Activated B cell treated with CpG ODN at 0.5 μM for 24 hours (primary cell): ENCODE results near the gene LHFPL6. TPM values are rescaled to one million over a fixed set of nuclear protein-coding genes. Genes with fewer than 3 reads are reported as not detected.

Experiments used
- ATAC-seq: fragments of 200-7000 bp; cut with Tn5 transposase; one replicate; pipeline ENCODE4 v1.10.0; 2021; ENCODE audit warnings: low read depth, mild to moderate bottlenecking, moderate library complexity
- CTCF ChIA-PET: fragments of 350-600 bp; sonication (Branson Sonifier 250); formaldehyde crosslinking; loops from one replicate; lab custom pipeline; 2021; ENCODE audit warnings: antibody characterized with exemption; lab: Charles Lee
- POLR2A ChIA-PET: fragments of 350-600 bp; sonication (Branson Sonifier 250); formaldehyde crosslinking; loops from one replicate; lab custom pipeline; 2021; ENCODE audit warnings: antibody characterized with exemption; lab: Charles Lee
- DNase-seq: peaks from one replicate; pipeline ENCODE4 v3.0.0; 2022
- H3K27ac Mint-ChIP-seq: one replicate; pipeline ENCODE4 v1.8.0; 2020; ENCODE audit warnings: mixed read lengths
- H3K27me3 Mint-ChIP-seq: one replicate; pipeline ENCODE4 v1.8.0; 2021; ENCODE audit warnings: mixed read lengths
- H3K36me3 Mint-ChIP-seq: one replicate; pipeline ENCODE4 v1.8.0; 2021; ENCODE audit warnings: low read depth, mixed read lengths
- H3K4me1 Mint-ChIP-seq: one replicate; pipeline ENCODE4 v1.8.0; 2021; ENCODE audit warnings: mixed read lengths
- H3K4me3 Mint-ChIP-seq: one replicate; pipeline ENCODE4 v1.8.0; 2020; ENCODE audit warnings: mild to moderate bottlenecking, mixed read lengths
- H3K9me3 Mint-ChIP-seq: one replicate; pipeline ENCODE4 v1.8.0; 2020; ENCODE audit warnings: mixed read lengths
- CTCF ChIP-seq: fragments of 200-600 bp; IDR thresholded peaks from one replicate; pipeline ENCODE4 v1.8.0; 2022; ENCODE audit warnings: antibody characterized with exemption, mild to moderate bottlenecking
- intact Hi-C: fragments of 100-400 bp; cut with micrococcal nuclease; formaldehyde crosslinking; loops from one replicate; pipeline ENCODE4 v1.15.1; 2024
- total RNA-seq: library from RNA; stranded (reverse); gene quantifications from 2 replicates; pipeline ENCODE4 v1.2.3, GENCODE V29; 2022

The LHFPL6 gene
- total RNA-seq, 1 donor from 2014 or later = 0.13 TPM

- DNase-seq (no peak), ATAC-seq (no peak)
- Mint-ChIP-seq H3K27ac (no peak overlapping the region), H3K4me1 (no peaks in the 10 kb centered on the region), H3K27me3 (no peaks in the 10 kb centered on the region), H3K9me3 (no peaks in the 10 kb centered on the region), H3K4me3 (no peak overlapping the region), H3K36me3 (no peaks in the 10 kb centered on the region)
- intact Hi-C loops = no loop called here
- CTCF ChIA-PET = no interaction called here
- TF ChIP-seq CTCF = no peak
- POLR2A ChIA-PET = no interaction called here
These were observed 43.1 kb downstream of the LHFPL6 start for GRCh38 chr13:39559847-39560246.

GRCh38 chr13:39557285-39557955, 45.6 kb downstream of the LHFPL6 start:
- TF ChIP-seq CTCF = no peak
- Mint-ChIP-seq H3K27me3 (no peaks in the 10 kb centered on the region), H3K4me1 (no peaks in the 10 kb centered on the region), H3K9me3 (no peaks in the 10 kb centered on the region), H3K4me3 (no peak overlapping the region), H3K36me3 (no peaks in the 10 kb centered on the region), H3K27ac (no peak overlapping the region)
- intact Hi-C loops = no loop called here
- no peak for ATAC-seq
- DNase-seq = no peak
- POLR2A ChIA-PET = no interaction called here
- CTCF ChIA-PET = no interaction called here

- ATAC-seq (no peak), DNase-seq (no peak)
- Mint-ChIP-seq H3K36me3 (no peaks in the 10 kb centered on the region), H3K9me3 (no peaks in the 10 kb centered on the region), H3K4me3 (no peak overlapping the region), H3K27me3 (no peaks in the 10 kb centered on the region), H3K27ac (no peak overlapping the region), H3K4me1 (no peaks in the 10 kb centered on the region)
- CTCF ChIA-PET = no interaction called here
- TF ChIP-seq CTCF = no peak
- POLR2A ChIA-PET = no interaction called here
- intact Hi-C loops = no loop called here
These were observed 46.1 kb downstream of the LHFPL6 start for GRCh38 chr13:39556866-39557265.

- H3K27ac Mint-ChIP-seq = no peak overlapping the region
- no peak for TF ChIP-seq CTCF
- no peaks in the 10 kb centered on the region for H3K9me3 Mint-ChIP-seq
- DNase-seq (no peak), ATAC-seq (no peak)
- ChIA-PET CTCF (no interaction called here), POLR2A (no interaction called here)
- H3K4me1 Mint-ChIP-seq = no peaks in the 10 kb centered on the region
- H3K4me3 Mint-ChIP-seq = no peak overlapping the region
- no peaks in the 10 kb centered on the region for H3K36me3 Mint-ChIP-seq
- no peaks in the 10 kb centered on the region for H3K27me3 Mint-ChIP-seq
- intact Hi-C loops = no loop called here
These were observed 48.6 kb downstream of the LHFPL6 start for GRCh38 chr13:39554371-39554770.

- H3K36me3 Mint-ChIP-seq = no peaks in the 10 kb centered on the region
- no peaks in the 10 kb centered on the region for H3K9me3 Mint-ChIP-seq
- no peak overlapping the region for H3K27ac Mint-ChIP-seq
- DNase-seq = no peak
- intact Hi-C loops = no loop called here
- no peaks in the 10 kb centered on the region for H3K27me3 Mint-ChIP-seq
- no peak overlapping the region for H3K4me3 Mint-ChIP-seq
- no peak for TF ChIP-seq CTCF
- ChIA-PET POLR2A (no interaction called here), CTCF (no interaction called here)
- H3K4me1 Mint-ChIP-seq = no peaks in the 10 kb centered on the region
- no peak for ATAC-seq
These were observed 50.7 kb downstream of the LHFPL6 start for GRCh38 chr13:39552246-39552645.
